Activated CD4-positive, CD25-positive, alpha-beta regulatory T cell treated with anti-CD3 and anti-CD28 coated beads, Interleukin-2, amount 50 U/mL, for 24 hours (primary cell): Measurements from ENCODE around the gene LPCAT1.
"Not testable (repeated sequence)": the region's sequence is repeated elsewhere in the genome, so short reads cannot be mapped to it uniquely, and the experiment has no call there.

Experiments used
- ATAC-seq, 2 donors: fragments of 150-1000 bp; cut with Tn5 transposase; one replicate each; pipeline ENCODE4 v1.10.0; 2021; ENCODE audit warnings: mild to moderate bottlenecking in 1 of 2, moderate library complexity in 1 of 2

Gene LPCAT1

GRCh38 chr5:1507457-1507856, 16.3 kb downstream of the LPCAT1 start:
- no peak for ATAC-seq

GRCh38 chr5:1507014-1507375, 16.8 kb downstream of the LPCAT1 start:
- ATAC-seq = no peak

- ATAC-seq = no peak
Observed at GRCh38 chr5:1506242-1507013, 17.3 kb downstream of the LPCAT1 start.

- ATAC-seq = no peak
Observed at GRCh38 chr5:1505506-1506241, 18.1 kb downstream of the LPCAT1 start.

- not testable (repeated sequence) for ATAC-seq
Observed at GRCh38 chr5:1505089-1505488, 18.7 kb downstream of the LPCAT1 start.

GRCh38 chr5:1504617-1505016, 19.1 kb downstream of the LPCAT1 start:
- ATAC-seq = no peak

GRCh38 chr5:1504069-1504595, 19.6 kb downstream of the LPCAT1 start:
- no peak for ATAC-seq

- ATAC-seq = peak in 1 of 2 donors; percentile 28
Observed at GRCh38 chr5:1503241-1504068, 20.3 kb downstream of the LPCAT1 start.

GRCh38 chr5:1502737-1503120, 21.0 kb downstream of the LPCAT1 start:
- ATAC-seq = no peak

- peak in 1 of 2 donors; percentile 38 for ATAC-seq
Observed at GRCh38 chr5:1502046-1502736, 21.6 kb downstream of the LPCAT1 start.

GRCh38 chr5:1501372-1502045, 22.3 kb downstream of the LPCAT1 start:
- ATAC-seq = no peak

- ATAC-seq = no peak
Observed at GRCh38 chr5:1500411-1501091, 23.2 kb downstream of the LPCAT1 start.

- ATAC-seq = no peak
Observed at GRCh38 chr5:1499851-1500250, 23.9 kb downstream of the LPCAT1 start.

GRCh38 chr5:1498623-1499416, 24.9 kb downstream of the LPCAT1 start:
- peak in 1 of 2 donors; percentile 7 for ATAC-seq

- ATAC-seq = no peak
Observed at GRCh38 chr5:1497795-1498622, 25.8 kb downstream of the LPCAT1 start.

GRCh38 chr5:1497242-1497777, 26.4 kb downstream of the LPCAT1 start:
- no peak for ATAC-seq

- no peak for ATAC-seq
Observed at GRCh38 chr5:1495525-1495897, 28.2 kb downstream of the LPCAT1 start.

GRCh38 chr5:1494780-1495524, 28.8 kb downstream of the LPCAT1 start:
- ATAC-seq = peak in 1 of 2 donors; percentile 28
